H9 (cell line): Measurements from ENCODE around the gene RPRD2. TPM values are rescaled to one million over a fixed set of nuclear protein-coding genes. Genes with fewer than 3 reads are reported as not detected.

ENCODE experiments used
- DNase-seq: peaks from one replicate; pipeline ENCODE4 v3.0.0-alpha.2; 2017
- H2AFZ ChIP-seq: one replicate; pipeline ENCODE4 v1.6.1; 2013; ENCODE audit warnings: mild to moderate bottlenecking, low read length, control low read depth, moderate library complexity
- H2AK5ac ChIP-seq: 2 replicates; pipeline ENCODE4 v1.6.1; 2013; ENCODE audit warnings: low read length, control low read depth, mixed read lengths; ENCODE audit not compliant: insufficient read length
- H2BK120ac ChIP-seq: one replicate; pipeline ENCODE4 v1.6.1; 2013; ENCODE audit warnings: low read depth, mild to moderate bottlenecking, low read length, control low read depth, inconsistent platforms; ENCODE audit not compliant: poor library complexity, severe bottlenecking
- H2BK12ac ChIP-seq: 2 replicates; pipeline ENCODE4 v1.6.1; 2013; ENCODE audit warnings: low read length, control low read depth, mixed read lengths, low read depth; ENCODE audit not compliant: insufficient read length
- H2BK15ac ChIP-seq: 2 replicates; pipeline ENCODE4 v1.6.1; 2013; ENCODE audit warnings: low read depth, low read length, control low read depth
- H2BK20ac ChIP-seq: one replicate; pipeline ENCODE4 v1.6.1; 2013; ENCODE audit warnings: low read depth, mild to moderate bottlenecking, low read length, control low read depth, inconsistent platforms; ENCODE audit not compliant: poor library complexity, severe bottlenecking
- H2BK5ac ChIP-seq: 2 replicates; pipeline ENCODE4 v1.6.1; 2013; ENCODE audit warnings: low read length, control low read depth, mixed read lengths; ENCODE audit not compliant: insufficient read length
- H3K14ac ChIP-seq: 2 replicates; pipeline ENCODE4 v1.6.1; 2013; ENCODE audit warnings: low read length, control low read depth; ENCODE audit not compliant: insufficient read depth
- H3K18ac ChIP-seq: 2 replicates; pipeline ENCODE4 v1.6.1; 2013; ENCODE audit warnings: low read depth, mild to moderate bottlenecking, mixed read lengths, low read length, control low read depth; ENCODE audit not compliant: insufficient read length
- H3K23ac ChIP-seq: 2 replicates; pipeline ENCODE4 v1.6.1; 2013; ENCODE audit warnings: low read length, control low read depth, mixed read lengths, low read depth; ENCODE audit not compliant: insufficient read length
- H3K23me2 ChIP-seq: 2 replicates; pipeline ENCODE4 v1.6.1; 2013; ENCODE audit warnings: low read depth, mild to moderate bottlenecking, mixed read lengths, low read length, control low read depth; ENCODE audit not compliant: insufficient read length, poor library complexity, severe bottlenecking
- H3K27ac ChIP-seq: 2 replicates; pipeline ENCODE4 v1.5.1; 2013; ENCODE audit warnings: low read length, control low read depth, mixed read lengths, low read depth; ENCODE audit not compliant: insufficient read length
- H3K27me3 ChIP-seq: 2 replicates; pipeline ENCODE4 v1.6.1; 2013; ENCODE audit warnings: low read length, control low read depth, inconsistent platforms; ENCODE audit not compliant: insufficient read depth
- H3K4ac ChIP-seq: 2 replicates; pipeline ENCODE4 v1.6.1; 2013; ENCODE audit warnings: low read depth, mild to moderate bottlenecking, control low read depth, inconsistent platforms, low read length, moderate library complexity
- H3K4me1 ChIP-seq: 2 replicates; pipeline ENCODE4 v1.6.1; 2013; ENCODE audit warnings: low read length, control low read depth, inconsistent platforms; ENCODE audit not compliant: insufficient read depth
- H3K4me2 ChIP-seq: 2 replicates; pipeline ENCODE4 v1.6.1; 2013; ENCODE audit warnings: low read length, control low read depth, mixed read lengths; ENCODE audit not compliant: insufficient read length, insufficient read depth
- H3K56ac ChIP-seq: 2 replicates; pipeline ENCODE4 v1.6.1; 2013; ENCODE audit warnings: low read depth, mild to moderate bottlenecking, mixed read lengths, low read length, control low read depth; ENCODE audit not compliant: insufficient read length
- H3K79me1 ChIP-seq: 2 replicates; pipeline ENCODE4 v1.6.1; 2013; ENCODE audit warnings: low read depth, mild to moderate bottlenecking, moderate library complexity, low read length, control low read depth, inconsistent platforms; ENCODE audit not compliant: insufficient read depth, poor library complexity, severe bottlenecking
- H3K79me2 ChIP-seq: 2 replicates; pipeline ENCODE4 v1.6.1; 2013; ENCODE audit warnings: low read length, control low read depth, inconsistent platforms; ENCODE audit not compliant: insufficient read depth
- H3K9ac ChIP-seq: 2 replicates; pipeline ENCODE4 v1.6.1; 2013; ENCODE audit warnings: low read length, control low read depth, mixed read lengths; ENCODE audit not compliant: insufficient read length; ENCODE audit errors: extremely low read depth
- H3K9me3 ChIP-seq: one replicate; pipeline ENCODE4 v1.6.1; 2013; ENCODE audit warnings: low read depth, low read length, inconsistent platforms; ENCODE audit not compliant: control insufficient read depth
- H3T11ph ChIP-seq: one replicate; pipeline ENCODE4 v1.6.1; 2013; ENCODE audit warnings: mild to moderate bottlenecking, low read length, control low read depth, inconsistent platforms
- H4K20me1 ChIP-seq: one replicate; pipeline ENCODE4 v1.6.1; 2013; ENCODE audit not compliant: control insufficient read depth, insufficient read length, insufficient read depth
- H4K5ac ChIP-seq: 2 replicates; pipeline ENCODE4 v1.6.1; 2013; ENCODE audit warnings: low read depth, mild to moderate bottlenecking, mixed read lengths, low read length, control low read depth; ENCODE audit not compliant: insufficient read length
- H4K8ac ChIP-seq: replicated peaks from 2 replicates; pipeline ENCODE4 v1.6.1; 2013; ENCODE audit warnings: low read length, control low read depth, mixed read lengths, low read depth; ENCODE audit not compliant: insufficient read length
- H4K91ac ChIP-seq: 2 replicates; pipeline ENCODE4 v1.6.1; 2013; ENCODE audit warnings: low read depth, mild to moderate bottlenecking, moderate library complexity, mixed read lengths, low read length, control low read depth; ENCODE audit not compliant: insufficient read length
- H3K27ac Mint-ChIP-seq, 3 experiments: 2 replicates in 2 of 3; 3 replicates in 1 of 3; pipeline ENCODE4 v1.8.0; 2020 to 2021; ENCODE audit warnings: mixed read lengths in 3 of 3, mild to moderate bottlenecking in 1 of 3, moderate library complexity in 1 of 3
- H3K27me3 Mint-ChIP-seq: 2 replicates; pipeline ENCODE4 v1.8.0; 2021; ENCODE audit warnings: low read depth, mild to moderate bottlenecking, moderate library complexity, mixed read lengths
- H3K36me3 Mint-ChIP-seq, 3 experiments: 2 replicates in 2 of 3; 3 replicates in 1 of 3; pipeline ENCODE4 v1.8.0; 2020 to 2021; ENCODE audit warnings: low read depth in 3 of 3, mixed read lengths in 3 of 3; ENCODE audit not compliant: insufficient read depth in 1 of 3
- H3K4me1 Mint-ChIP-seq, 2 experiments: 2 replicates each; pipeline ENCODE4 v1.8.0; 2020; ENCODE audit warnings: mixed read lengths in 2 of 2
- H3K4me3 Mint-ChIP-seq, 2 experiments: 2 replicates in 1 of 2; 3 replicates in 1 of 2; pipeline ENCODE4 v1.8.0; 2020 to 2021; ENCODE audit warnings: mild to moderate bottlenecking in 2 of 2, mixed read lengths in 2 of 2, moderate library complexity in 1 of 2
- H3K9me3 Mint-ChIP-seq, 2 experiments: 2 replicates in 1 of 2; 3 replicates in 1 of 2; pipeline ENCODE4 v1.8.0; 2020; ENCODE audit warnings: mild to moderate bottlenecking in 2 of 2, mixed read lengths in 2 of 2, moderate library complexity in 1 of 2
- WGBS: extraction: QIAGEN DNeasy Blood & Tissue Kit; methylation state at CpG from one replicate; pipeline ENCODE4 v1.1.7; 2013; ENCODE audit warnings: missing lambda C conversion rate, low lambda C conversion rate, mixed read lengths; ENCODE audit not compliant: insufficient read length; ENCODE audit errors: extremely low coverage; 5-methylcytosine and 5-hydroxymethylcytosine counted together
- total RNA-seq: library from RNA; stranded (reverse); gene quantifications from 2 replicates; pipeline ENCODE4 v1.2.1, GENCODE V29; 2021
- TF ChIP-seq, protein P1 (sequence below): fragments of 200-600 bp; sonication (generic); conservative IDR thresholded peaks from 3 replicates; pipeline ENCODE4 v1.8.0; 2021; ENCODE audit warnings: antibody characterized with exemption, mild to moderate bottlenecking

RPRD2 gene
- total RNA-seq, 1 experiment from 2014 or later: 39.0 TPM

DNA sequence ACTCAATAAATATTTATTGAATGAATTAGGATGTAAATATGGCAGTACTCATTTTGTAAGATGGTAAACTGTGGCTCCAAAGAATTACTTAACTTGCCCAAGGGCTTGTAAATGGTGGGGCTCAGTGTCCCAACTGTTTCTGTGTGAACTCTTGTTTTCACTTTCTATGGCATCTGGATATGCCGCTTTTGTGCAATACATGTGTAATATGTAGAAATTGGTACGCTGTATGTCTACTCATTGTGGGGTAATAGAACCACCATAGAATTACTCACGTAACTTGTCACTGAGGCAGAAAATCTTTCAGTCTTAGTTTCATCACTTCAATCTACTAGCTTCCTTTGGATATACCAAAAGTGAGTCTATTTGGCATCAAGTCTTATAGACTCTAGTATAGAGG, 41.6 kb upstream of the RPRD2 start:
- no peaks in the 10 kb centered on the region for H3K27me3 ChIP-seq
- no peak overlapping the region for H4K91ac ChIP-seq
- H3K27ac ChIP-seq: no peak overlapping the region
- no peak overlapping the region for H2BK12ac ChIP-seq
- no peak overlapping the region for H3K56ac ChIP-seq
- H3K9ac ChIP-seq: peak overlapping the region; percentile 81
- H3K9me3 Mint-ChIP-seq: no peaks in the 10 kb centered on the region
- H2AFZ ChIP-seq: no peak overlapping the region
- H2BK120ac ChIP-seq: no peak overlapping the region
- H3K4ac ChIP-seq: no peak overlapping the region
- H3K23me2 ChIP-seq: no peaks in the 10 kb centered on the region
- no peak overlapping the region for H2BK20ac ChIP-seq
- H3K4me2 ChIP-seq: peak overlapping the region; percentile 48
- H3K36me3 Mint-ChIP-seq: peaks cover 12 to 37% (median 37%) of the 10 kb centered on the region in 3 experiments; a peak in 6 of 7 replicates
- H3K18ac ChIP-seq: no peak overlapping the region
- no peaks in the 10 kb centered on the region for H3K9me3 ChIP-seq
- no peaks in the 10 kb centered on the region for H3K4me1 ChIP-seq
- H3K27me3 Mint-ChIP-seq: no peaks in the 10 kb centered on the region
- no peak for DNase-seq
- peaks cover 4 to 5% of the 10 kb centered on the region in 2 experiments; a peak in 2 of 4 replicates for H3K4me1 Mint-ChIP-seq
- H2BK15ac ChIP-seq: no peak overlapping the region
- H3K79me2 ChIP-seq: peaks cover 13% of the 10 kb centered on the region; the same call in 1 of the 2 replicates
- H4K8ac ChIP-seq: no peak overlapping the region
- H4K5ac ChIP-seq: no peak overlapping the region
- no peak overlapping the region for H2BK5ac ChIP-seq
- TF ChIP-seq, protein P1, sequence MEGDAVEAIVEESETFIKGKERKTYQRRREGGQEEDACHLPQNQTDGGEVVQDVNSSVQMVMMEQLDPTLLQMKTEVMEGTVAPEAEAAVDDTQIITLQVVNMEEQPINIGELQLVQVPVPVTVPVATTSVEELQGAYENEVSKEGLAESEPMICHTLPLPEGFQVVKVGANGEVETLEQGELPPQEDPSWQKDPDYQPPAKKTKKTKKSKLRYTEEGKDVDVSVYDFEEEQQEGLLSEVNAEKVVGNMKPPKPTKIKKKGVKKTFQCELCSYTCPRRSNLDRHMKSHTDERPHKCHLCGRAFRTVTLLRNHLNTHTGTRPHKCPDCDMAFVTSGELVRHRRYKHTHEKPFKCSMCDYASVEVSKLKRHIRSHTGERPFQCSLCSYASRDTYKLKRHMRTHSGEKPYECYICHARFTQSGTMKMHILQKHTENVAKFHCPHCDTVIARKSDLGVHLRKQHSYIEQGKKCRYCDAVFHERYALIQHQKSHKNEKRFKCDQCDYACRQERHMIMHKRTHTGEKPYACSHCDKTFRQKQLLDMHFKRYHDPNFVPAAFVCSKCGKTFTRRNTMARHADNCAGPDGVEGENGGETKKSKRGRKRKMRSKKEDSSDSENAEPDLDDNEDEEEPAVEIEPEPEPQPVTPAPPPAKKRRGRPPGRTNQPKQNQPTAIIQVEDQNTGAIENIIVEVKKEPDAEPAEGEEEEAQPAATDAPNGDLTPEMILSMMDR: no peak
- no peak overlapping the region for H3K23ac ChIP-seq
- no peaks in the 10 kb centered on the region for H4K20me1 ChIP-seq
- no peak overlapping the region for H2AK5ac ChIP-seq
- peak overlapping the region; percentile 99 to 100 for H3K4me3 Mint-ChIP-seq
- H3T11ph ChIP-seq: no peak overlapping the region
- no peak overlapping the region for H3K27ac Mint-ChIP-seq
- no CpG with 5 or more reads among the region's 3 CpGs for WGBS
- H3K79me1 ChIP-seq: no peaks in the 10 kb centered on the region
- H3K14ac ChIP-seq: no peak overlapping the region
